ENCODE results near the gene DNASE2.
"Not testable (repeated sequence)": the region's sequence is repeated elsewhere in the genome, so short reads cannot be mapped to it uniquely, and the experiment has no call there.

GRCh38 chr19:12846613-12847012 is 34.6 kb downstream of the DNASE2 start:
- TF ChIP-seq POLR2A (IDR thresholded peaks at IDR 0.05) = not testable (repeated sequence)
- TF ChIP-seq, protein P1, sequence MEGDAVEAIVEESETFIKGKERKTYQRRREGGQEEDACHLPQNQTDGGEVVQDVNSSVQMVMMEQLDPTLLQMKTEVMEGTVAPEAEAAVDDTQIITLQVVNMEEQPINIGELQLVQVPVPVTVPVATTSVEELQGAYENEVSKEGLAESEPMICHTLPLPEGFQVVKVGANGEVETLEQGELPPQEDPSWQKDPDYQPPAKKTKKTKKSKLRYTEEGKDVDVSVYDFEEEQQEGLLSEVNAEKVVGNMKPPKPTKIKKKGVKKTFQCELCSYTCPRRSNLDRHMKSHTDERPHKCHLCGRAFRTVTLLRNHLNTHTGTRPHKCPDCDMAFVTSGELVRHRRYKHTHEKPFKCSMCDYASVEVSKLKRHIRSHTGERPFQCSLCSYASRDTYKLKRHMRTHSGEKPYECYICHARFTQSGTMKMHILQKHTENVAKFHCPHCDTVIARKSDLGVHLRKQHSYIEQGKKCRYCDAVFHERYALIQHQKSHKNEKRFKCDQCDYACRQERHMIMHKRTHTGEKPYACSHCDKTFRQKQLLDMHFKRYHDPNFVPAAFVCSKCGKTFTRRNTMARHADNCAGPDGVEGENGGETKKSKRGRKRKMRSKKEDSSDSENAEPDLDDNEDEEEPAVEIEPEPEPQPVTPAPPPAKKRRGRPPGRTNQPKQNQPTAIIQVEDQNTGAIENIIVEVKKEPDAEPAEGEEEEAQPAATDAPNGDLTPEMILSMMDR (IDR thresholded peaks at IDR 0.05) = not testable (repeated sequence)

Data from vagina (tissue), 2 donors.